BLaER1 (cell line): Measurements from ENCODE around the gene STAP2.

ENCODE experiments used
- H3K27ac ChIP-seq: shearing (Covaris generic); formaldehyde crosslinking; 2 replicates; pipeline ENCODE4 v1.8.1; 2022
- H3K27me3 ChIP-seq: shearing (Covaris generic); formaldehyde crosslinking; 2 replicates; pipeline ENCODE4 v1.8.1; 2022
- H3K36me3 ChIP-seq: shearing (Covaris generic); formaldehyde crosslinking; 2 replicates; pipeline ENCODE4 v1.8.1; 2022
- H3K4me1 ChIP-seq: shearing (Covaris generic); formaldehyde crosslinking; 2 replicates; pipeline ENCODE4 v1.8.1; 2022
- H3K4me2 ChIP-seq: shearing (Covaris generic); formaldehyde crosslinking; 2 replicates; pipeline ENCODE4 v1.8.1; 2022
- H3K4me3 ChIP-seq: shearing (Covaris generic); formaldehyde crosslinking; 2 replicates; pipeline ENCODE4 v1.8.1; 2022
- H3K9ac ChIP-seq: shearing (Covaris generic); formaldehyde crosslinking; 2 replicates; pipeline ENCODE4 v1.8.1; 2022
- H3K9me3 ChIP-seq: shearing (Covaris generic); formaldehyde crosslinking; 2 replicates; pipeline ENCODE4 v1.8.1; 2022
- H4K20me1 ChIP-seq: shearing (Covaris generic); formaldehyde crosslinking; 2 replicates; pipeline ENCODE4 v1.8.1; 2022
- Cebpa-rat ChIP-seq: shearing (Covaris generic); IDR thresholded peaks from 2 replicates; pipeline ENCODE4 v1.8.1; 2022

Gene STAP2

GRCh38 chr19:4376671-4376990 lies 38.0 kb upstream of the STAP2 start:
- H3K27ac ChIP-seq = peak overlapping the region; percentile 59
- H4K20me1 ChIP-seq = peaks cover 100% of the 10 kb centered on the region
- H3K4me1 ChIP-seq = peaks cover 100% of the 10 kb centered on the region
- no peaks in the 10 kb centered on the region; the same call in 1 of the 2 replicates for H3K36me3 ChIP-seq
- H3K27me3 ChIP-seq = no peaks in the 10 kb centered on the region
- no peak for TF ChIP-seq Cebpa-rat
- peak overlapping the region; percentile 68 for H3K9ac ChIP-seq
- peak overlapping the region; percentile 61; the same call in 1 of the 2 replicates for H3K4me3 ChIP-seq
- H3K4me2 ChIP-seq = peak overlapping the region; percentile 100
- no peaks in the 10 kb centered on the region for H3K9me3 ChIP-seq

GRCh38 chr19:4376028-4376670 lies 37.5 kb upstream of the STAP2 start:
- Histone ChIP-seq H3K4me3 (peak overlapping the region; percentile 61), H3K36me3 (peaks cover 2% of the 10 kb centered on the region; the same call in 1 of the 2 replicates), H3K4me1 (peaks cover 100% of the 10 kb centered on the region), H3K4me2 (peak overlapping the region; percentile 100), H3K27me3 (no peaks in the 10 kb centered on the region), H3K9ac (peak overlapping the region; percentile 68), H3K9me3 (no peaks in the 10 kb centered on the region), H4K20me1 (peaks cover 100% of the 10 kb centered on the region), H3K27ac (peak overlapping the region; percentile 59)
- TF ChIP-seq Cebpa-rat = no peak

GRCh38 chr19:4375164-4376027 lies 36.8 kb upstream of the STAP2 start:
- H3K9ac ChIP-seq = peak overlapping the region; percentile 71
- peaks cover 6% of the 10 kb centered on the region; the same call in 1 of the 2 replicates for H3K36me3 ChIP-seq
- peaks cover 100% of the 10 kb centered on the region for H3K4me1 ChIP-seq
- H3K27me3 ChIP-seq = no peaks in the 10 kb centered on the region
- TF ChIP-seq Cebpa-rat = peak; percentile 42; the same call in 1 of the 2 replicates
- peak overlapping the region; percentile 100 for H3K4me2 ChIP-seq
- H3K4me3 ChIP-seq = peak overlapping the region; percentile 61
- peaks cover 100% of the 10 kb centered on the region for H4K20me1 ChIP-seq
- no peaks in the 10 kb centered on the region for H3K9me3 ChIP-seq
- peak overlapping the region; percentile 85 for H3K27ac ChIP-seq

GRCh38 chr19:4374498-4375163 lies 36.0 kb upstream of the STAP2 start:
- Histone ChIP-seq H3K4me1 (peaks cover 100% of the 10 kb centered on the region), H3K27me3 (no peaks in the 10 kb centered on the region), H3K9ac (peak overlapping the region; percentile 71), H3K4me2 (peak overlapping the region; percentile 100), H3K36me3 (peaks cover 6% of the 10 kb centered on the region; the same call in 1 of the 2 replicates), H3K27ac (peak overlapping the region; percentile 85), H4K20me1 (peaks cover 100% of the 10 kb centered on the region), H3K9me3 (no peaks in the 10 kb centered on the region), H3K4me3 (peak overlapping the region; percentile 61)
- no peak for TF ChIP-seq Cebpa-rat

GRCh38 chr19:4373601-4374497 lies 35.2 kb upstream of the STAP2 start:
- H3K4me3 ChIP-seq = peak overlapping the region; percentile 61

GRCh38 chr19:4373013-4373367 lies 34.4 kb upstream of the STAP2 start:
- peak overlapping the region; percentile 71 for H3K9ac ChIP-seq
- peaks cover 6% of the 10 kb centered on the region; the same call in 1 of the 2 replicates for H3K36me3 ChIP-seq
- H3K27ac ChIP-seq = peak overlapping the region; percentile 85; the same call in 1 of the 2 replicates
- no peak overlapping the region; the same call in 1 of the 2 replicates for H3K4me3 ChIP-seq
- peaks cover 100% of the 10 kb centered on the region for H4K20me1 ChIP-seq
- no peak for TF ChIP-seq Cebpa-rat
- peaks cover 100% of the 10 kb centered on the region for H3K4me1 ChIP-seq
- H3K9me3 ChIP-seq = no peaks in the 10 kb centered on the region
- H3K4me2 ChIP-seq = peak overlapping the region; percentile 100
- H3K27me3 ChIP-seq = no peaks in the 10 kb centered on the region

More at GRCh38 chr19:4373601-4374497, 35.2 kb upstream of the STAP2 start:
- Histone ChIP-seq H3K4me1 (peaks cover 100% of the 10 kb centered on the region), H3K4me2 (peak overlapping the region; percentile 100), H4K20me1 (peaks cover 100% of the 10 kb centered on the region), H3K36me3 (peaks cover 6% of the 10 kb centered on the region; the same call in 1 of the 2 replicates), H3K27me3 (no peaks in the 10 kb centered on the region), H3K9ac (peak overlapping the region; percentile 71), H3K27ac (peak overlapping the region; percentile 85), H3K9me3 (no peaks in the 10 kb centered on the region)
- TF ChIP-seq Cebpa-rat = no peak

GRCh38 chr19:4372165-4373012 lies 33.8 kb upstream of the STAP2 start:
- Histone ChIP-seq H3K4me3 (no peak overlapping the region), H3K4me1 (peaks cover 100% of the 10 kb centered on the region), H3K9me3 (no peaks in the 10 kb centered on the region), H3K36me3 (peaks cover 8% of the 10 kb centered on the region; the same call in 1 of the 2 replicates), H3K27ac (no peak overlapping the region; the same call in 1 of the 2 replicates), H4K20me1 (peaks cover 100% of the 10 kb centered on the region), H3K27me3 (no peaks in the 10 kb centered on the region), H3K9ac (peak overlapping the region; percentile 74), H3K4me2 (peak overlapping the region; percentile 100)
- no peak for TF ChIP-seq Cebpa-rat
